Measurements from ENCODE around the gene RUBCNL. TPM values are rescaled to one million over a fixed set of nuclear protein-coding genes. Genes with fewer than 3 reads are reported as not detected.

The RUBCNL gene
- total and polyA plus RNA-seq, 4 donors = 1.6 to 11.5 (median 5.5) TPM

DNA sequence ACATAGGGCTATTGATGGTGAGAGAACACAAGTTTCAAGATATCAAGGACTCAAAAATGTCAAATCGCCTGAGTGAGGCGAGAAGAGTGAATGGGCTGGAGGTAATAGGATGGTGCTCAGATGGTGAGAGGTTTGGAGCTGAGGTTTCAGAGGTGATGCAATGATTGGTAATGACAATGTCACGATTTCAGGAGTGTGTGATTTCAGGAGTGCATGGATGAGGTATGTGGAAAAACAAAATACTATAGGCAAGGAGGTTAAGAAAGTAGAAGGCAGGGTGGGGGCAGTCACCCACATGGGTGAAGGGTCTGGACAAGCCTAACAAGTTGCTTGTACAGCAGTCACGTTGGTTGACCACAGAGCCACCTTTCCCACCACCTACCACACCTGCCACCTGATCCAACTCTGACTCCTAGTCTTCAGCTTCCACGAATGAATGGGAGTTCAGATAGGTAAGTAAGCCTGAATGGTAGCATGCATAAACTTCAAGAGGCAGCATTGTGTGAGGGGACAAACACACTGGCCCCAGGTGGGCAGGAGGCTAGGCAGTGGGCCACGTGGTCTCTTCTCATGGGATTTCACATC is 71.5 kb downstream of the RUBCNL start:
- H3K27me3 ChIP-seq (ENCODE audit: control insufficient read depth in 3 of 3, insufficient read depth in 3 of 3, low read length in 2 of 3) = no peaks in the 10 kb centered on the region
- H3K36me3 ChIP-seq (ENCODE audit: control insufficient read depth in 4 of 4, insufficient read depth in 4 of 4, low read length in 4 of 4) = no peaks in the 10 kb centered on the region
- DNase-seq = no peak
- no peak overlapping the region for H3K4me3 ChIP-seq
- TF ChIP-seq CTCF (IDR thresholded peaks at IDR 0.05; ENCODE audit: control extremely low read depth, extremely low read depth) = no peak
- H3K9me3 ChIP-seq (ENCODE audit: control insufficient read depth in 4 of 4, insufficient read depth in 3 of 4, low read length in 3 of 4) = peaks cover 0 to 2% (median 0%) of the 10 kb centered on the region in 4 donors
- H3K27ac ChIP-seq (ENCODE audit: low read depth in 1 of 2, low read length in 1 of 2) = no peak overlapping the region
- H3K9ac ChIP-seq (ENCODE audit: insufficient read depth in 1 of 2, low read length in 2 of 2) = no peak overlapping the region
- H3K4me1 ChIP-seq (ENCODE audit: control insufficient read depth in 5 of 5, insufficient read depth in 5 of 5, low read length in 5 of 5) = no peaks in the 10 kb centered on the region
- ATAC-seq (ENCODE audit: insufficient read depth, low FRiP score) = no peak
- WGBS, 2 donors = 86 to 89% methylated on average over 6 of the region's 6 CpGs

DNA sequence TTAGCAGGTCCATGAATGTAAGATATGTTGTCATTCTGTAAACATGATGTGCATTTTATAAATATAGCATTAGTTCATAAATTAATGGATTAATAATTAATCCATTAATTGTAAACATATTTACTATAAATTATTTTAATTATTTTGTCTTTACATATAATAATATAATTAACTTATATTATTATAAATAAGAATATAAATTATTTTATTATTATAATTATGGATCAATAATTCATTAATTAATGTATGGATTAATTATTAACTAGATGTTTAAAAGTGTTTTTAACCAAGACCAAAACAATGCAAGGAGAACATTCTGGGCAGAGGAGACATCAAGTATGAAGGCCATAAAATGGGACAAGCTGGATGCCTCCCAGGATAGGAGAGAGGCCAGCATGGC is 72.0 kb downstream of the RUBCNL start:
- no peak for TF ChIP-seq CTCF (IDR thresholded peaks at IDR 0.05; ENCODE audit: control extremely low read depth, extremely low read depth)
- Histone ChIP-seq H3K4me3 (no peak overlapping the region), H3K4me1 (ENCODE audit: control insufficient read depth in 5 of 5, insufficient read depth in 5 of 5, low read length in 5 of 5) (no peaks in the 10 kb centered on the region), H3K27ac (ENCODE audit: low read depth in 1 of 2, low read length in 1 of 2) (no peak overlapping the region), H3K9me3 (ENCODE audit: control insufficient read depth in 4 of 4, insufficient read depth in 3 of 4, low read length in 3 of 4) (peaks cover 0 to 2% (median 0%) of the 10 kb centered on the region in 4 donors), H3K9ac (ENCODE audit: insufficient read depth in 1 of 2, low read length in 2 of 2) (no peak overlapping the region), H3K36me3 (ENCODE audit: control insufficient read depth in 4 of 4, insufficient read depth in 4 of 4, low read length in 4 of 4) (no peaks in the 10 kb centered on the region), H3K27me3 (ENCODE audit: control insufficient read depth in 3 of 3, insufficient read depth in 3 of 3, low read length in 2 of 3) (no peaks in the 10 kb centered on the region)
- ATAC-seq (ENCODE audit: insufficient read depth, low FRiP score) = no peak
- DNase-seq = no peak

DNA sequence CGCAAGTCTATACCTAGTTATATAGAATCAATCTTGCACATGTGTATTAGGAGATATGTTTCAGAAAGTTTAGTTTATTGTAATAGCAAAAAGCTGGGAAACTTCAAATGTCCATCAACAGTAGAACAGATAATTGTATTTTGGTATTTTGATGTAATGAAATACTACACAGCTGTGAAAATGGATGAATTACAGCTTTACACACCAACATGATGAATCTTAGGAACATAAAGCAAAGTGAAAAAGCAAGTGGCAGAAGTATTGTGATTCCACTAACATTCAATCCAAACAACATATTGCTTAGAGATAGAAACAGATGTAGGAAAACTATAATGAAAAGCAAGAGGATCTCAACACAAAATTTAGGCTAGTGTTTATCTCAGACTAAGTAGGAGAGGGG is 72.5 kb downstream of the RUBCNL start:
- ATAC-seq (ENCODE audit: insufficient read depth, low FRiP score) = no peak
- WGBS, 2 donors = 93 to 98% methylated on average over 1 of the region's 1 CpG
- TF ChIP-seq CTCF (IDR thresholded peaks at IDR 0.05; ENCODE audit: control extremely low read depth, extremely low read depth) = no peak

More for the DNA sequence above, 72.5 kb downstream of the RUBCNL start:
- Histone ChIP-seq H3K36me3 (ENCODE audit: control insufficient read depth in 4 of 4, insufficient read depth in 4 of 4, low read length in 4 of 4) (no peaks in the 10 kb centered on the region), H3K9me3 (ENCODE audit: control insufficient read depth in 4 of 4, insufficient read depth in 3 of 4, low read length in 3 of 4) (peaks cover 0 to 3% (median under 1%) of the 10 kb centered on the region in 4 donors), H3K27me3 (ENCODE audit: control insufficient read depth in 3 of 3, insufficient read depth in 3 of 3, low read length in 2 of 3) (no peaks in the 10 kb centered on the region), H3K9ac (ENCODE audit: insufficient read depth in 1 of 2, low read length in 2 of 2) (no peak overlapping the region), H3K4me1 (ENCODE audit: control insufficient read depth in 5 of 5, insufficient read depth in 5 of 5, low read length in 5 of 5) (no peaks in the 10 kb centered on the region), H3K4me3 (no peak overlapping the region), H3K27ac (ENCODE audit: low read depth in 1 of 2, low read length in 1 of 2) (no peak overlapping the region)
- no peak for DNase-seq

Data from lung (tissue), 12 donors.